Coronary artery (tissue), 2 donors: ENCODE data around the gene NR2F1-AS1.

Experiments used
- DNase-seq: peaks from one replicate; pipeline ENCODE4 v3.0.0-alpha.2; 2017; ENCODE audit warnings: low spot score
- H3K27ac ChIP-seq, 2 donors: fragments of 200-600 bp; sonication (generic); one replicate each; pipeline ENCODE4 v1.5.1; 2016 to 2019
- H3K4me3 ChIP-seq: fragments of 200-600 bp; sonication (generic); 2 replicates; pipeline ENCODE4 v1.5.1; 2016; ENCODE audit warnings: mild to moderate bottlenecking, moderate library complexity
- TF ChIP-seq, protein P1 (sequence below): fragments of 200-600 bp; sonication (generic); IDR thresholded peaks from one replicate; pipeline ENCODE4 v1.5.1; 2019; ENCODE audit warnings: antibody characterized with exemption

The NR2F1-AS1 gene

DNA sequence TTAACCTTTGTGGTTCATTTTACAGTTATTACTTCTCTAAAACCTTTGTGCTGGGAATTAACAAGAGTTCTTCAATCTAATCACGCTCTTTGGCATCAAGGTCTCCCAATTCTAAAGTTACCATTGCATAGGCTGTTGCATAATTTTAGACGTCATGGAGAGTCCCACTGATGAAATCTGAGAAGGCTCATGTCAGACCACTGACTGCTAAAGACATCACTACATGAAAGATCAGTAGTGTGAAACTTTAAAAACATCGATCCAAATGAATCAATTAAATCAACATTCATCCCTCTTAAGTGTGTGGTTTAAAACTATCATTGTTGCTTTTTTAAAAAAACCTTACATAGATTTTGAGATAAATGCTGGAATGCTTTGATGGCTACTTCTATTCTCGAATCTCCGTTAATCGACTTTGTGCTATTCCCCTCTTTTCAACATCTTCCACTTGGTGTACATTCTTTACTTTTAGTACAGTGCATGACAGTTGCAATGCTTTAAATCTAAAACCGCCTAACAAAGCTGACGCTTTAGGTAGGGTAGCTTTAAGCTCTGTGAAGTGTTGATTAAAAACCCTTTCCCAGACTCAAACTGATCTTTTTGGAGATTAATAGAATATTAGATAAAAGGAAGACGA, 35.6 kb upstream of the NR2F1-AS1 start:
- TF ChIP-seq, protein P1, sequence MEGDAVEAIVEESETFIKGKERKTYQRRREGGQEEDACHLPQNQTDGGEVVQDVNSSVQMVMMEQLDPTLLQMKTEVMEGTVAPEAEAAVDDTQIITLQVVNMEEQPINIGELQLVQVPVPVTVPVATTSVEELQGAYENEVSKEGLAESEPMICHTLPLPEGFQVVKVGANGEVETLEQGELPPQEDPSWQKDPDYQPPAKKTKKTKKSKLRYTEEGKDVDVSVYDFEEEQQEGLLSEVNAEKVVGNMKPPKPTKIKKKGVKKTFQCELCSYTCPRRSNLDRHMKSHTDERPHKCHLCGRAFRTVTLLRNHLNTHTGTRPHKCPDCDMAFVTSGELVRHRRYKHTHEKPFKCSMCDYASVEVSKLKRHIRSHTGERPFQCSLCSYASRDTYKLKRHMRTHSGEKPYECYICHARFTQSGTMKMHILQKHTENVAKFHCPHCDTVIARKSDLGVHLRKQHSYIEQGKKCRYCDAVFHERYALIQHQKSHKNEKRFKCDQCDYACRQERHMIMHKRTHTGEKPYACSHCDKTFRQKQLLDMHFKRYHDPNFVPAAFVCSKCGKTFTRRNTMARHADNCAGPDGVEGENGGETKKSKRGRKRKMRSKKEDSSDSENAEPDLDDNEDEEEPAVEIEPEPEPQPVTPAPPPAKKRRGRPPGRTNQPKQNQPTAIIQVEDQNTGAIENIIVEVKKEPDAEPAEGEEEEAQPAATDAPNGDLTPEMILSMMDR, result no peak
- Histone ChIP-seq H3K27ac (no peak overlapping the region), H3K4me3 (no peak overlapping the region)
- no peak for DNase-seq

DNA sequence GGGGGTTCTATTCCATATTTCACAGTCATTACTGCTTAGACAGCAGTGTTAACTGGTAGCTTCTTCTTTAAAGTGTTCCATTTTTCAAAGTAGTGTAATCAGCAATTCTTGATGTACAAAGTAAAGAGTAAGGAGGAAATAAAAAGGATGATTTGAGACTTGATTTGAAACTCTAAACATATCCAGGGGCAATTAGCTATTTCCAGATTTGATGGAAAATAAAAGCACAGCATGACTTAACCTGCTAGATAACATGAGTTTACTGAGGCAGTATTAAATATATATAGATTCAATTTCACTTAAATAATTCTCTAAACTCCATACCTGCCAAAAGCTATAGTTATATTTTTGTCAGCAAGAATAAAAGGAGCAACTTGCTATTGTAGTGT, 31.8 kb upstream of the NR2F1-AS1 start:
- Histone ChIP-seq H3K27ac (no peak overlapping the region), H3K4me3 (no peak overlapping the region)
- TF ChIP-seq, protein P1, result no peak
- DNase-seq, result no peak

DNA sequence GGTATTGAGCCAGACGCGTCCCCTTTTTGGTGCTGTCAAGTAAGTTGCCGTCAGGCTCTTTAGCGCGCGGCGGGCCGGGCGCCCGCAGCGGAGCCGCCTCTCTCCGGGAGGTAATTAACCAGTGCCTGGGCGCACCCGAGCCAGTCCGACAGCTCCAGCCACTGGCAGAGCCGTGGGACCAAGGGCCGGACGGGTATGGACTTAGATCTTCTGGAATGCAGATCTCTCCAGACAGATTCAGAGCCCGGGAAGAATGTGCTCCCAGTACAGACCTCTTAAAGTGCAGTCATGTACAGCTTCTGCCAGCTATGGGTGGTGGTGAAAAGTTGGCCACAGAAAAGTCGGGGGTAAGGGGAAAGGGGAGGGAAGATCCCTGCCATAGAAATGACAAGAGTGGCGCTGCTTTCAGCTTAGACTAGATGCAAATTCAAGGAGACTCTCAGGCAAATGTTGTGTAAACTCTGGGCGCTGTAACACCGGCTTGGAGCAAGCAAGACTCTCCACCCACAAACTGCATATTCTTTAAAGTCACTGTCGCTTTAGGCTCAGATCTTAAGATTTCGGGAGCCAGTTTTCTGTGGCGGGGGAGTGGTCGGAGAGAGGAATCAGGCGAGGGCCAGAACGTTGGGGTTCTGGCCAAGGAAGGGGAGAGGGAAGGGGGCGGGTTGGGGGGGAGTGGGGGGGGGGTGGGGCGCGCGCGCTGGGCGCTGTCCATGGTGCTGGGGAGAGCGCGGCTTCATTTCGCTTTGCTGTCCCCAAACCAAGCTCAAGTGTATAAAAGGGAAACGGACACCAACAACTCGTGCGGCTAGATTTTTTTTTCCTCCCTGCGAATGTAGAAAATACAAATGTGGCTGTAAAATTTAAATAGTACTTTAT, 31.2 kb upstream of the NR2F1-AS1 start:
- no peak for DNase-seq
- Histone ChIP-seq H3K27ac (no peak overlapping the region), H3K4me3 (no peak overlapping the region)
- TF ChIP-seq, protein P1, result no peak

DNA sequence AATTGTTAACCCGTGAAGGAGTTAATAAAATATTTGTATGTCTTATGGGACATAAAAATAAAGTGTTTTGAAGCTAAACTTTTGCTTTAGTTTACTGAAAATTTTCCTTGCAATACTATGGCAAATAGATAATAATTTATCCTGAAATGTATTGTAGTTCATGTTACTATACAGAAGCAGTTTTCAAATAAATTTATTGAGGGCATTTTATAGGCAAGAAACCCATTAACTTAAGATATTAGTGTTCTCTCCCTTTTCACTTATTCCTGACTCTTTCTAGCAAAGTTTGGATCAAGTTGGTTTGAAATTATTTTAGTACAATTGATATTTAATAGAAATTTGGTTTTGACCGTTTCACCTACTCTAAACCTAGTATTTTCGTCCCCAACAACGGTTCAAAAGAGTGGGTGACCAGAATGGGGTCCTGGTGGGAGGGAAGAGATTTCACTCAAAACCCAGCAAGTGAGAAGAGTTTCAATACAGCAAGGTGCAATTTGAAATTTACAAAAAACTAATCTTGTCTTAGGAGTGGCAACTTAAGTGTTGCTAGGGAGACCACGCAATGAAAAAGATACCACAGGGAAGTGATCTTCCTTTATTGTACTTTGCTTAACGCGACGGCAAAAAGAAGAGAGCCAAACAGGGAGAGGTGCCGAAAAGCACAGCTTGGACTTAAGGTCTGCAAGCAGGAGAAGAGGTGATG, 30.4 kb upstream of the NR2F1-AS1 start:
- Histone ChIP-seq H3K4me3 (no peak overlapping the region), H3K27ac (no peak overlapping the region)
- DNase-seq, result no peak
- TF ChIP-seq, protein P1, result no peak

DNA sequence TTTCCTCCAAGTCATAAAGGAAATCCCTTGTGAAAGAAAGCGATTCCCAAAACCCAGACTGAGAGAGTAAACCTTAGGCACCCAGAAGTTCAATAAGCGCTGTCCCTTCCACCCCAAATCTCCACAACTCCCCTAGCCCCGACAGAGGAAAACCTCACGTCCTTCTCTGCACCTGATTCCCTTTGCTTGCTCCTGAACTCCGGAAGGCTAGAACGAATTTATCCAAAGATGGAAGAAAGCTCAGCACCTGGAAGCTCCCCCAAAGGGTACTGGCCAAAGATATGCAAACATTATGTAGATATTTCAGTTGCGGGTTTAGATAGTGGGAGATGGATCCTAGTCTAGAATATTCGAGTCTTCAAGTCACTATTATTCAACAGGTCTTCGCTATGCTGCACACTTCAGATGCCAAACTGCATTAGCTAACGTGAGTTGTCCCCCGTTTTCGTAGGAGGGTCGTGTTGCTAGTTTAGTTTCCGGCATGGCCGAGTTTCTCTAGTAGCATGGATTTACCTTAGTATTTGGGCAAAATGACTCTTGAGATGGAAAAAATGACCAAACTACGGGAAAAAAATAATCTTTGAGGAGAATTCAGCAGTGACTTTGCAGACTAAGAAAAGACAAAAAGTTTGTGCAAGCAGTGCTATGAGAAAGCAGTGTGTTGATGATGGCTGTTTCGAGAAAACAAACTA, 29.7 kb upstream of the NR2F1-AS1 start:
- DNase-seq, result no peak
- Histone ChIP-seq H3K4me3 (no peak overlapping the region), H3K27ac (no peak overlapping the region)
- TF ChIP-seq, protein P1, result no peak

- no peak for DNase-seq
- TF ChIP-seq, protein P1, result no peak
- H3K4me3 ChIP-seq, result no peak overlapping the region
- no peak overlapping the region for H3K27ac ChIP-seq
Observed at GRCh38 chr5:93609762-93610161, 28.7 kb upstream of the NR2F1-AS1 start.
